ENCODE data around the gene AFP. TPM values are rescaled to one million over a fixed set of nuclear protein-coding genes. Genes with fewer than 3 reads are reported as not detected.
"Not testable (repeated sequence)": the region's sequence is repeated elsewhere in the genome, so short reads cannot be mapped to it uniquely, and the experiment has no call there.

The AFP gene
- not detected for total RNA-seq

DNA sequence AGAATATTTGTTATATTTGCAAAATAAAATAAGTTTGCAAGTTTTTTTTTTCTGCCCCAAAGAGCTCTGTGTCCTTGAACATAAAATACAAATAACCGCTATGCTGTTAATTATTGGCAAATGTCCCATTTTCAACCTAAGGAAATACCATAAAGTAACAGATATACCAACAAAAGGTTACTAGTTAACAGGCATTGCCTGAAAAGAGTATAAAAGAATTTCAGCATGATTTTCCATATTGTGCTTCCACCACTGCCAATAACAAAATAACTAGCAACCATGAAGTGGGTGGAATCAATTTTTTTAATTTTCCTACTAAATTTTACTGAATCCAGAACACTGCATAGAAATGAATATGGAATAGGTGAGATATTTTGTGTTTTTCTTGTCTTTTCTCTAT lies at the start of gene AFP:
AFP (plus strand) TSS at position 238 of the 400 bp plus-strand sequence; CDS start at position 280, 42 bp downstream.
- no peak for DNase-seq

DNA sequence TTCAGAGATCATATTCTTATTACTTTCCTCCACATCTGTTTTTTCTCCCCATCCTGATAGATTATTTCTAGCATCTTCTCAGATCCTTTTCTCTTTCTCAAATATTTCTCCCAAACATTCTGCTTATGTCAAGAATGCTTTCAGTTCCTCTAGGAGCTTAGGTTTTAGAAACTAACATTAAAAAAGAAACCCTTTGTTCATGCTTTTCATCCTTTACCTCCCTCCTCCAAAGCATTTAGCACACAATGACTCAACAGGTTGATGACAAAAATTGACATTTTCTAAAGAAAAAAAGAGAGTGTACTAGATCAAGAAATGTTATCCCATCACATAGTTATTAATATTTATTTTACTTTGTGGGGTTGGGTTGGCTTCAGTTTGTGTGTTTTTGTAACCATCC lies 48.5 kb upstream of the AFP start:
- no peak for DNase-seq

DNA sequence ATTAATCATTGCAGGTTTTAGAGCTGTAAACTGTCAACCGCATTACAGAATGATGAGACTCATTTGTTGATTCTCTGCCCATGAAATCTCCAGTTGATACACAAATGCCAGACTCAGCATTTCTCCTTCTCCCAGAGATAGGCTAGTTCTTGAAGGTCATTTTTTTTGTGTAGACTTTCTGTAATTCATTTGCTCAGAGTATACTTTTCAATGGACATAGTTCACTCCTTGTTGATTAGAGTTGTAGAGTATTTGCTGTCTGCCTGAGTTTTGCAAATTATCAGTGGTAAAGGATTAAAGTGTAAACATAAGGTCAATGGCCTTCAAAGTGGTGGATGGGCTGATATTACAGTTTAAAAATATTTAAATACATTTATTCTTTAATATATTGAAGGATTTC lies 47.1 kb upstream of the AFP start:
- DNase-seq, result no peak

DNA sequence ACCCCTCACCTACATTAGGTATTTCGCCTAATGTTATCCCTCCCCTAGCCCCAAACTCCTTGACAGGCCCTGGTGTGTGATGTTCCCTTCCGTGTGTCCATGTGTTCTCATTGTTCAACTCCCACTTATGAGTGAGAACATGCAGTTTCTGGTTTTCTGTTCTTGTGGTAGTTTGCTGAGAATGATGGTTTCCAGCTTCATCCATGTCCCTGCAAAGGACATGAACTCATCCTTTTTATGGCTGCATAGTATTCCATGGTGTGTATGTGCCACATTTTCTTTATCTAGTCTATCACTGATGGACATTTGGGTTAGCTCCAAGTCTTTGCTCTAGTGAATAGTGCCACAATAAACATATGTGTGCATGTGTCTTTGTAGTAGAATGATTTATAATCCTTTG lies 46.4 kb upstream of the AFP start:
- DNase-seq, result not testable (repeated sequence)

DNA sequence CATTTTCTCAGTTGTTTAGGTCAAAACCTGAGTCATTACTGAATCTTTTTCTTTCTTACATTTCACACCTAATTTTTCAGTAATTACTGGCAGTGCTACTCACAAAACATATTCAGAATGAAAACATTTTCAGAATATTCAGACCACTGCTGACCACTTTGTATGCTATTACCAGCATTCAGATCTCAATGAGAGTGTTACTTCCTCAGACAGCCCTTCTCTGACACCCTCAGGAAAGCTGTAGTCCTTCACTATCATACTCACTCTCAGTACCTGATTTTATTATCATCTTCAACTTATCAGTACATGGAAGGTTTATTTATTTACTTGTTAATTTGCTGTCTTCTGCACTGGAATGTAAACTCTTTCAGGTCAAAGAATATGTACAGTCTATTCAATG lies 44.2 kb upstream of the AFP start:
- DNase-seq, result no peak

DNA sequence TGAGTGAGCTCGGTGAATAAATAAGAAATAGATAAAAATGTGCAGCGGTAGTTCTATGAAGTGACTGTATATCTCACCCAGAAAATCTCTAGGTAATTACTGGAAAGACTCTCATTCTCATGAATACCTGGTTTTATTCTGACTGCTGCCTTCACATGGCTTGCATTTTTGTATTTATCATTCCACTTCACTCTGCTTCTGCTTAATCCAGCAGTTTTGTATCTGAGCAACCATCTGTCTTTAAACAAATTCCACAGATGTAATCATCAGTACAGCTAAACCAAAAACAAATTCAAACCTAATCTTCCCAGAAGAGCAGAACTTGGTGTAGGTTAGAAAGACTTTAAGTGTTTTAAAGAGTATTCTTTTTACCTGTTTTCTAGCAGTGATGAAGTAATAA lies 43.1 kb upstream of the AFP start:
- DNase-seq, result no peak

DNA sequence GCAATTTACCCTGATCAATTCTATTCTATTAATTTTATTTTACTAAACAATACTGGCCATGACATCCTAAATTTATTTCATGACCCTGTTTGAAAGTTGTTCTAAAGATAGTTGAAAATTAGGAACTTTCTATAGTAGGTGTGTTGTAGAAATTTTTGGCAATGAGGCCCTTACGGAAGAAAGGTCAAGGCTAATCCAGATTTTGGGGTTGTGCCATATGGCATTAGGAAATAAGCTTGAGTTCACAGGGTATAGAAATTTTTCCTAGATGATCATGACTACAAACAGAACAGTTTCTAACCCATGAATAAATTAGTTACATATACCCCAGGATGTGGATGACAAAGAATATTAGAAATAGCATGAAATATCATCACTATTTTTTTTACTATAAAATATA lies 39.7 kb upstream of the AFP start:
- DNase-seq, result no peak

DNA sequence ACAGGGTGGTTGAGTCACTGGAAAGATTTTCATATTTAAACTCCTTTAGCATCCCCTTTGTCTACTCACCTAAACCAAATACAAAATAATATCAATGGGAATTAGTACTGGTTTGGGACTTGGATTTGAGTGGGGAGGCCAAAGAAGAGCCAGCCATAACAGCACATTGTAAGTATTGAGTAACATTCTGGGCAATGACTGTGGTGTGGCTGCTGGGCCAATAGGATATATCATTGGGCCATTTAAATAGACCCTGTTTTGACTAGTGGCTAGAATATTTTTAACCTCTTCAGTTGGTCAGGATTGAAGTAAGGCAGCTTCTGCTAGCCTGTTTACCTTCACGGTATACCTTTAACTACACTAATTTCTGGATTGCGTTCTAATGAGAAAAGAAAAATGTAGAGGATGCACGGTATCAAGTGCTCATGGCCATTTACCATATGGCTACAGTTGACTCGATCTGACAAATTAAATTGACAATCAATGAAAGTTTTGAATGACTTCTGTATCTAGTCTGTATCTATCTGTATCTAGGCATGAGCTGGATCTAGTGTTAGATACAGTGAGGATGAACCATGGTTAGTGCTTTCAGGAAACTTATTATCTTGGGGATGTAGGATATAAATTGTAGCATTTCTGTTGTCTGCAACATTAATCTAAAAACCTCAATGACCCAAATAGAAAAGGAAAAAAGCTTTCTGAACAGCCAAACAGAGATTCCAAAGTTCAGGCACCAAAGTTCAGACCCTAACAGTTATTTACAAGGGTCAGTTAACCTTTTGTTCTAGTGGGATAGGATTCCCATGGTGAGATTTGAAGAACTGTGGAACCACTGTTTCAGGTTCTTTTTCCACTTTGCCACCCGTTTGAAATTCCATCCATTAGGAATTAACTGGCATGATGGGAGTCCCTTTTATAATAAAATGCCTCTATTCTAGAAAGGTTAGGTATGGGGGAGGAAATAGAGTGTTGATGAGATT lies 38.7 kb upstream of the AFP start:
- no peak for DNase-seq

DNA sequence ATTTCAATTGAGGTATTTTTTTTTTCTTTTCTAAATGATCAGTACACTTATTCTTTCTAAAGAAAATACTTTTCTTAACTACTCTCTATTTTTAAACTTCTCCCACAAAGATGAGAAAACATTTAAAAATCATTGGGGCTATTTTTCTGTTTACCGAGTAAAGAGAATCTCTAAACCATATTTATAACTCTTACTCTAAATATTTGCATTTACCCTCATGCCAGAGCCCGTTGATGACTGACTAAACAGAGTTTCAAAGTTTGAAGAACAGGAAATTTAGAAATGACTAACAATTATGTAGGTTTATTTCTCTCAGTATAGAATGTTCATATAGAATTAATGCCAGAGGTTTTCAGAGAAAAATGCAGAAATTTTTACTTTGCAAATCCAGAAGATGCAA lies 34.6 kb upstream of the AFP start:
- DNase-seq, result no peak

DNA sequence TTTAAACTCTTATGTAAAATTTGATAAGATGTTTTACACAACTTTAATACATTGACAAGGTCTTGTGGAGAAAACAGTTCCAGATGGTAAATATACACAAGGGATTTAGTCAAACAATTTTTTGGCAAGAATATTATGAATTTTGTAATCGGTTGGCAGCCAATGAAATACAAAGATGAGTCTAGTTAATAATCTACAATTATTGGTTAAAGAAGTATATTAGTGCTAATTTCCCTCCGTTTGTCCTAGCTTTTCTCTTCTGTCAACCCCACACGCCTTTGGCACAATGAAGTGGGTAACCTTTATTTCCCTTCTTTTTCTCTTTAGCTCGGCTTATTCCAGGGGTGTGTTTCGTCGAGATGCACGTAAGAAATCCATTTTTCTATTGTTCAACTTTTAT lies 32.0 kb upstream of the AFP start, which contains the start of gene ALB:
ALB (plus strand) TSS at position 246 of the 400 bp plus-strand sequence; CDS start at position 287, 41 bp downstream.
- DNase-seq, result no peak

DNA sequence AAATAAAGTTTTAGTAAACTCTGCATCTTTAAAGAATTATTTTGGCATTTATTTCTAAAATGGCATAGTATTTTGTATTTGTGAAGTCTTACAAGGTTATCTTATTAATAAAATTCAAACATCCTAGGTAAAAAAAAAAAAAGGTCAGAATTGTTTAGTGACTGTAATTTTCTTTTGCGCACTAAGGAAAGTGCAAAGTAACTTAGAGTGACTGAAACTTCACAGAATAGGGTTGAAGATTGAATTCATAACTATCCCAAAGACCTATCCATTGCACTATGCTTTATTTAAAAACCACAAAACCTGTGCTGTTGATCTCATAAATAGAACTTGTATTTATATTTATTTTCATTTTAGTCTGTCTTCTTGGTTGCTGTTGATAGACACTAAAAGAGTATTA lies 31.6 kb upstream of the AFP start:
- no peak for DNase-seq

DNA sequence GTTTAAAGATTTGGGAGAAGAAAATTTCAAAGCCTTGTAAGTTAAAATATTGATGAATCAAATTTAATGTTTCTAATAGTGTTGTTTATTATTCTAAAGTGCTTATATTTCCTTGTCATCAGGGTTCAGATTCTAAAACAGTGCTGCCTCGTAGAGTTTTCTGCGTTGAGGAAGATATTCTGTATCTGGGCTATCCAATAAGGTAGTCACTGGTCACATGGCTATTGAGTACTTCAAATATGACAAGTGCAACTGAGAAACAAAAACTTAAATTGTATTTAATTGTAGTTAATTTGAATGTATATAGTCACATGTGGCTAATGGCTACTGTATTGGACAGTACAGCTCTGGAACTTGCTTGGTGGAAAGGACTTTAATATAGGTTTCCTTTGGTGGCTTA lies 30.9 kb upstream of the AFP start:
- DNase-seq, result no peak

DNA sequence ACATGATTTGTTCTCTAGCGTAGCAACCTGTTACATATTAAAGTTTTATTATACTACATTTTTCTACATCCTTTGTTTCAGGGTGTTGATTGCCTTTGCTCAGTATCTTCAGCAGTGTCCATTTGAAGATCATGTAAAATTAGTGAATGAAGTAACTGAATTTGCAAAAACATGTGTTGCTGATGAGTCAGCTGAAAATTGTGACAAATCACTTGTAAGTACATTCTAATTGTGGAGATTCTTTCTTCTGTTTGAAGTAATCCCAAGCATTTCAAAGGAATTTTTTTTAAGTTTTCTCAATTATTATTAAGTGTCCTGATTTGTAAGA lies 29.5 kb upstream of the AFP start:
- no peak for DNase-seq

DNA sequence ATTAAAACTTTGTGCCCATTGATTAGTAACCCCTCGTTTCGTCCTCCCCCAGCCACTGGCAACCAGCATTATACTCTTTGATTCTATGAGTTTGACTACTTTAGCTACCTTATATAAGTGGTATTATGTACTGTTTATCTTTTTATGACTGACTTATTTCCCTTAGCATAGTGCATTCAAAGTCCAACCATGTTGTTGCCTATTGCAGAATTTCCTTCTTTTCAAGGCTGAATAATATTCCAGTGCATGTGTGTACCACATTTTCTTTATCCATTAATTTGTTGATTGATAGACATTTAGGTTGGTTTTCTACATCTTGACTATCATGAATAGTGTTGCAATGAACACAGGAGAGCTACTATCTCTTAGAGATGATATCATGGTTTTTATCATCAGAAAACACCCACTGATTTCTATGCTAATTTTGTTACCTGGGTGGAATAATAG lies 28.8 kb upstream of the AFP start:
- DNase-seq, result no peak

DNA sequence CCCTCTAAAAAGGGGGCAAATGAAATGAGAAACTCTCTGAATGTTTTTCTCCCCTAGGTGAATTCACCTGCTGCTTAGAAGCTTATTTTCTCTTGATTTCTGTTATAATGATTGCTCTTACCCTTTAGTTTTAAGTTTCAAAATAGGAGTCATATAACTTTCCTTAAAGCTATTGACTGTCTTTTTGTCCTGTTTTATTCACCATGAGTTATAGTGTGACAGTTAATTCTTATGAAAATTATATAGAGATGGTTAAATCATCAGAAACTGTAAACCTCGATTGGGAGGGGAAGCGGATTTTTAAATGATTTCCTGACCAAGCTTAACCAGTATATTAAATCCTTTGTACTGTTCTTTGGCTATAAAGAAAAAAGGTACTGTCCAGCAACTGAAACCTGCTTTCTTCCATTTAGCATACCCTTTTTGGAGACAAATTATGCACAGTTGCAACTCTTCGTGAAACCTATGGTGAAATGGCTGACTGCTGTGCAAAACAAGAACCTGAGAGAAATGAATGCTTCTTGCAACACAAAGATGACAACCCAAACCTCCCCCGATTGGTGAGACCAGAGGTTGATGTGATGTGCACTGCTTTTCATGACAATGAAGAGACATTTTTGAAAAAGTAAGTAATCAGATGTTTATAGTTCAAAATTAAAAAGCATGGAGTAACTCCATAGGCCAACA lies 27.7 kb upstream of the AFP start:
- no peak for DNase-seq

DNA sequence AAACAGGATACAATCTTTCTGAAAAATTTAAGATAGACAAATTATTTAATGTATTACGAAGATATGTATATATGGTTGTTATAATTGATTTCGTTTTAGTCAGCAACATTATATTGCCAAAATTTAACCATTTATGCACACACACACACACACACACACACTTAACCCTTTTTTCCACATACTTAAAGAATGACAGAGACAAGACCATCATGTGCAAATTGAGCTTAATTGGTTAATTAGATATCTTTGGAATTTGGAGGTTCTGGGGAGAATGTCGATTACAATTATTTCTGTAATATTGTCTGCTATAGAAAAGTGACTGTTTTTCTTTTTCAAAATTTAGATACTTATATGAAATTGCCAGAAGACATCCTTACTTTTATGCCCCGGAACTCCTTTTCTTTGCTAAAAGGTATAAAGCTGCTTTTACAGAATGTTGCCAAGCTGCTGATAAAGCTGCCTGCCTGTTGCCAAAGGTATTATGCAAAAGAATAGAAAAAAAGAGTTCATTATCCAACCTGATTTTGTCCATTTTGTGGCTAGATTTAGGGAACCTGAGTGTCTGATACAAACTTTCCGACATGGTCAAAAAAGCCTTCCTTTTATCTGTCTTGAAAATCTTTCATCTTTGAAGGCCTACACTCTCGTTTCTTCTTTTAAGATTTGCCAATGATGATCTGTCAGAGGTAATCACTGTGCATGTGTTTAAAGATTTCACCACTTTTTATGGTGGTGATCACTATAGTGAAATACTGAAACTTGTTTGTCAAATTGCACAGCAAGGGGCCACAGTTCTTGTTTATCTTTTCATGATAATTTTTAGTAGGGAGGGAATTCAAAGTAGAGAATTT lies 26.8 kb upstream of the AFP start:
- no peak for DNase-seq

DNA sequence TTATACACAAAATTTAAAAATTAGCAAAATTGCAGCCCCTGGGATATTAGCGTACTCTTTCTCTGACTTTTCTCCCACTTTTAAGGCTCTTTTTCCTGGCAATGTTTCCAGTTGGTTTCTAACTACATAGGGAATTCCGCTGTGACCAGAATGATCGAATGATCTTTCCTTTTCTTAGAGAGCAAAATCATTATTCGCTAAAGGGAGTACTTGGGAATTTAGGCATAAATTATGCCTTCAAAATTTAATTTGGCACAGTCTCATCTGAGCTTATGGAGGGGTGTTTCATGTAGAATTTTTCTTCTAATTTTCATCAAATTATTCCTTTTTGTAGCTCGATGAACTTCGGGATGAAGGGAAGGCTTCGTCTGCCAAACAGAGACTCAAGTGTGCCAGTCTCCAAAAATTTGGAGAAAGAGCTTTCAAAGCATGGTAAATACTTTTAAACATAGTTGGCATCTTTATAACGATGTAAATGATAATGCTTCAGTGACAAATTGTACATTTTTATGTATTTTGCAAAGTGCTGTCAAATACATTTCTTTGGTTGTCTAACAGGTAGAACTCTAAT lies 26.0 kb upstream of the AFP start:
- no peak for DNase-seq

DNA sequence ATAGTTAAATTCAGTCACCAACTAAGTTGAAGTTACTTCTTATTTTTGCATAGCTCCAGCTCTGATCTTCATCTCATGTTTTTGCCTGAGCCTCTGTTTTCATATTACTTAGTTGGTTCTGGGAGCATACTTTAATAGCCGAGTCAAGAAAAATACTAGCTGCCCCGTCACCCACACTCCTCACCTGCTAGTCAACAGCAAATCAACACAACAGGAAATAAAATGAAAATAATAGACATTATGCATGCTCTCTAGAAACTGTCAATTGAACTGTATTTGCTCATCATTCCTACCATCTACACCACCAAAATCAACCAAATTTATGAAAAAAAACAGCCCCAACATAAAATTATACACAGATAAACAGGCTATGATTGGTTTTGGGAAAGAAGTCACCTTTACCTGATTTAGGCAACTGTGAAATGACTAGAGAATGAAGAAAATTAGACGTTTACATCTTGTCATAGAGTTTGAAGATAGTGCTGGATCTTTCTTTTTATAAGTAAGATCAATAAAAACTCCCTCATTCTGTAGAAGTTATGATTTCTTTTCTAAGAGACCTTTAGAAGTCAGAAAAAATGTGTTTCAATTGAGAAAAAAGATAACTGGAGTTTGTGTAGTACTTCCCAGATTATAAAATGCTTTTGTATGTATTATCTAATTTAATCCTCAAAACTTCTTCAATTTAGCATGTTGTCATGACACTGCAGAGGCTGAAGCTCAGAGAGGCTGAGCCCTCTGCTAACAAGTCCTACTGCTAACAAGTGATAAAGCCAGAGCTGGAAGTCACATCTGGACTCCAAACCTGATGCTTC lies 24.9 kb upstream of the AFP start:
- no peak for DNase-seq

DNA sequence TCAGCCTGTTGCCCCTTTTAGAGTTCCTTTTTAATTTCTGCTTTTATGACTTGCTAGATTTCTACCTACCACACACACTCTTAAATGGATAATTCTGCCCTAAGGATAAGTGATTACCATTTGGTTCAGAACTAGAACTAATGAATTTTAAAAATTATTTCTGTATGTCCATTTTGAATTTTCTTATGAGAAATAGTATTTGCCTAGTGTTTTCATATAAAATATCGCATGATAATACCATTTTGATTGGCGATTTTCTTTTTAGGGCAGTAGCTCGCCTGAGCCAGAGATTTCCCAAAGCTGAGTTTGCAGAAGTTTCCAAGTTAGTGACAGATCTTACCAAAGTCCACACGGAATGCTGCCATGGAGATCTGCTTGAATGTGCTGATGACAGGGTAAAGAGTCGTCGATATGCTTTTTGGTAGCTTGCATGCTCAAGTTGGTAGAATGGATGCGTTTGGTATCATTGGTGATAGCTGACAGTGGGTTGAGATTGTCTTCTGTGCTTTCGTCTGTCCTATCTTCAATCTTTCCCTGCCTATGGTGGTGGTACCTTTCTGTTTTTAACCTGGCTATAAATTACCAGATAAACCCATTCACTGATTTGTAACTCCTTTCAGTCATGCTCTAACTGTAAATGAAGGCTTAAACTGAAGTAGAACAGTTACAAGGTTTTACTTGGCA lies 24.1 kb upstream of the AFP start:
- no peak for DNase-seq

DNA sequence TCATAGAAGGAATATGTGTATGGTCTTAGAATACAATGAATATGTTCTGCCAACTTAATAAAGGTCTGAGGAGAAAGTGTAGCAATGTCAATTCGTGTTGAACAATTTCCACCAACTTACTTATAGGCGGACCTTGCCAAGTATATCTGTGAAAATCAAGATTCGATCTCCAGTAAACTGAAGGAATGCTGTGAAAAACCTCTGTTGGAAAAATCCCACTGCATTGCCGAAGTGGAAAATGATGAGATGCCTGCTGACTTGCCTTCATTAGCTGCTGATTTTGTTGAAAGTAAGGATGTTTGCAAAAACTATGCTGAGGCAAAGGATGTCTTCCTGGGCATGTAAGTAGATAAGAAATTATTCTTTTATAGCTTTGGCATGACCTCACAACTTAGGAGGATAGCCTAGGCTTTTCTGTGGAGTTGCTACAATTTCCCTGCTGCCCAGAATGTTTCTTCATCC lies 22.7 kb upstream of the AFP start:
- no peak for DNase-seq

DNA sequence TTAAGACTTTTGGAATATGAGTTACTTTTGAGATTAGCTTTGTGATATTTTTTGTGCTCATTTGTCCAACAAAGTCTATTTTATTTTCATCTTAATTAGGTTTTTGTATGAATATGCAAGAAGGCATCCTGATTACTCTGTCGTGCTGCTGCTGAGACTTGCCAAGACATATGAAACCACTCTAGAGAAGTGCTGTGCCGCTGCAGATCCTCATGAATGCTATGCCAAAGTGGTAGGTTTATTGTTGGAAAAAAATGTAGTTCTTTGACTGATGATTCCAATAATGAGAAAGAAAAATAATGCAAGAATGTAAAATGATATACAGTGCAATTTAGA lies 21.1 kb upstream of the AFP start:
- DNase-seq, result no peak
